ENCODE measurements around the gene ISX. TPM values are rescaled to one million over a fixed set of nuclear protein-coding genes. Genes with fewer than 3 reads are reported as not detected.

The ISX gene
- total RNA-seq, 4 donors from 2014 or later = not detected

- no peak for TF ChIP-seq CTCF (IDR thresholded peaks at IDR 0.05; ENCODE audit: low read depth)
Observed at GRCh38 chr22:35104491-35104890, 38.5 kb downstream of the ISX start.

GRCh38 chr22:35109616-35110015 is 43.7 kb downstream of the ISX start:
- TF ChIP-seq CTCF (IDR thresholded peaks at IDR 0.05; ENCODE audit: low read depth) = no peak

- no peak for TF ChIP-seq CTCF (IDR thresholded peaks at IDR 0.05; ENCODE audit: low read depth)
Observed at GRCh38 chr22:35111244-35111643, 45.3 kb downstream of the ISX start.

- no peak for TF ChIP-seq CTCF (IDR thresholded peaks at IDR 0.05; ENCODE audit: low read depth)
Observed at GRCh38 chr22:35113341-35113740, 47.4 kb downstream of the ISX start.

- TF ChIP-seq CTCF (IDR thresholded peaks at IDR 0.05; ENCODE audit: low read depth) = no peak
Observed at GRCh38 chr22:35114131-35114980, 48.4 kb downstream of the ISX start.

GRCh38 chr22:35115515-35115914 is 49.6 kb downstream of the ISX start:
- TF ChIP-seq CTCF (IDR thresholded peaks at IDR 0.05; ENCODE audit: low read depth) = no peak

GRCh38 chr22:35116269-35116668 is 50.3 kb downstream of the ISX start:
- TF ChIP-seq CTCF (IDR thresholded peaks at IDR 0.05; ENCODE audit: low read depth) = no peak

All from subcutaneous adipose tissue (tissue), 4 donors.